Effector memory CD8-positive, alpha-beta T cell (primary cell): ENCODE results near the gene FGF14.
"Not testable (repeated sequence)": the region's sequence is repeated elsewhere in the genome, so short reads cannot be mapped to it uniquely, and the experiment has no call there.

Experiments used
- ATAC-seq: fragments of 150-1000 bp; cut with Tn5 transposase; replicated peaks from 2 replicates; pipeline ENCODE4 v1.10.0; 2021; ENCODE audit warnings: mild to moderate bottlenecking, moderate library complexity
- DNase-seq, 3 experiments: peaks; one replicate each; pipeline ENCODE4 v3.0.0; 2021
- H3K27ac Mint-ChIP-seq, 2 donors: one replicate each; pipeline ENCODE4 v1.8.0; 2022; ENCODE audit warnings: mild to moderate bottlenecking in 2 of 2, mixed read lengths in 2 of 2, moderate library complexity in 2 of 2
- H3K27me3 Mint-ChIP-seq, 2 donors: one replicate each; pipeline ENCODE4 v1.8.0; 2022; ENCODE audit warnings: mixed read lengths in 2 of 2
- H3K36me3 Mint-ChIP-seq: one replicate; pipeline ENCODE4 v1.8.0; 2022; ENCODE audit warnings: mild to moderate bottlenecking, moderate library complexity, mixed read lengths; ENCODE audit not compliant: insufficient read depth
- H3K4me1 Mint-ChIP-seq, 2 donors: one replicate each; pipeline ENCODE4 v1.8.0; 2022; ENCODE audit warnings: low read depth in 2 of 2, mixed read lengths in 2 of 2
- H3K4me3 Mint-ChIP-seq, 2 donors: one replicate each; pipeline ENCODE4 v1.8.0; 2022; ENCODE audit warnings: mild to moderate bottlenecking in 2 of 2, mixed read lengths in 2 of 2, moderate library complexity in 2 of 2
- H3K9me3 Mint-ChIP-seq, 2 donors: one replicate each; pipeline ENCODE4 v1.8.0; 2022; ENCODE audit warnings: mixed read lengths in 2 of 2

FGF14 gene

DNA sequence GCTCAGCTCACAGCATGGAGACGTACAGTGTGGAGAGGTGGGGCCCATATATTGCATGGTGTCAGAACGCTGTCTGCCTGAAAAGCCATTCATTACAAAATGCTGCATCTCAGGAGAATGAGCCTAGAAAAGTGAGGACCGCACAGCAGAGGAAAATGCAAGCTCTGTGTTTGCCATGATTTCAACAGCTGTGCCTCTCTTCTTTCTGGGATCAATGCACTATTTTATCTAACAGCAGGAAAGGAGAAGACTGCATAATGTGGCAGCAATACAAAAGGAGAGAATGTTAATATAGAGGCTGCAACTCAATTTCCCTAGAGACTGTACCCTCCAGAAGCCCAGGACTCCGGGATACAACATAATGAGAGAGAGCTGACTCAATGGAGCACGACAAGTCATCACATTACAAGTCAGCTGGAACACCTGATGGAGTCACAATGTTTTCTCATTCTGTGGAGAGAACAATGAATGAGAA is 368.0 kb downstream of the FGF14 start:
- Mint-ChIP-seq H3K27me3 (no peaks in the 10 kb centered on the region), H3K27ac (no peak overlapping the region), H3K36me3 (no peaks in the 10 kb centered on the region), H3K9me3 (peaks cover 0 to 4% of the 10 kb centered on the region in 2 donors), H3K4me1 (no peaks in the 10 kb centered on the region), H3K4me3 (no peak overlapping the region)
- no peak for DNase-seq
- ATAC-seq: no peak

DNA sequence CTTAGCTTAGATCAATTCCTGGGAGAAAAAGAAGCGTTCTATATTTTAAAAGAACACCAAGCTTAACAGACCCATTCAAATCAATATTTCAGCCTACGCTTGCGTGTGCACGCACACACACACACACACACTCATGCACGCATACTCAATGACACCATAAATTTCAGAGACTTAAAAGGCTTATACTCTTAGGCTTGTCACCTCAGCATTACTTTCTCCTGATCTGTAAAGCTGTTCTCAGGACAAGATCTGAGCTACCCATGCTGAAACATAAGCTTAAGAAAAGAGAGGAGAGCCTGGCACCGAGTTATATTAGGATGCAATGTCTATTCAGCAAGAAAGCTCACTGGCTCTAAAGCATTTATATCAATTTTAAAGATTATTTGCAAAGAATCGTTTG is 368.5 kb downstream of the FGF14 start:
- H3K36me3 Mint-ChIP-seq: no peaks in the 10 kb centered on the region
- ATAC-seq: no peak

DNA sequence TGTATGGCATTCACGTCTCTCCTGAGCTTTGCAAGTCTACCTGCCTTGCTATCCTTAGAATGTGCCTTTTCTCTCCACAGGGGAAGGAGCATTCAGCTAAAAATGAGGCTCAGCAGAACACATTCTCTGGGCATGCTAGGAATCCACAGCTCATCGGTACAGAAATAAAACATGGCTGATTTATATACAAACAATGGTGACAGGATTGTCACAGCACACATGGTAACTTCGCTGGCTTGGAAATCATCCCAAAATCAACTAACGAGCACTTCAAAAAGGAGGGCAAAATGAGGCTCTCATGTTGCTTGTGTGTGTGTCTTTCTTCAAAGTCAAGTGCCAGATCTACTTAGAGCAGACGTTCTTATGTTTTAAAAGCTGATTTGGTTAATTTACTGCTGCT is 373.0 kb downstream of the FGF14 start:
- no peaks in the 10 kb centered on the region for H3K36me3 Mint-ChIP-seq
- no peak for DNase-seq
- H3K4me1 Mint-ChIP-seq: no peaks in the 10 kb centered on the region
- ATAC-seq: no peak
- no peaks in the 10 kb centered on the region for H3K27me3 Mint-ChIP-seq
- H3K9me3 Mint-ChIP-seq: peaks cover 0 to 4% of the 10 kb centered on the region in 2 donors
- no peak overlapping the region for H3K4me3 Mint-ChIP-seq
- no peak overlapping the region for H3K27ac Mint-ChIP-seq

More for the DNA sequence above, 368.5 kb downstream of the FGF14 start:
- Mint-ChIP-seq H3K9me3 (peaks cover 0 to 4% of the 10 kb centered on the region in 2 donors), H3K27ac (no peak overlapping the region), H3K4me1 (no peaks in the 10 kb centered on the region), H3K4me3 (no peak overlapping the region), H3K27me3 (no peaks in the 10 kb centered on the region)
- no peak for DNase-seq

DNA sequence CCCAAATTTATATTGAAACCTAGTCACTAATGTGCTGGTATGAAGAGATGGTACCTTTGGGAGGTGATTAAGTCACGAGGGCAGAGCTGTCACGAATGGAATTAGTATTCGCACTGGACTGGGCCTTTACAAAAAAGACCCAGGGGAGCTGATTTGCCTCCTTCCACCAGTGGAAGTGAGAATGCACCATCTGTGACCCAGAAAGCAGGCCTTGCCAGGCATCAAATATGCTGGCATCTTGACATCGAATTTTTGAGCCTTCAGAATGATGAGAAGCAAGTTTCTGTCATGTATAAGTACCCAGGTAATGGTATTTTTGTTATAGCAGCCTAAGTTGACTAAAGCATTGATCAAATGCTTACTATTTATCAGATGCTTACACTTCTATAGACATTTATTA is 373.6 kb downstream of the FGF14 start:
- no peaks in the 10 kb centered on the region for H3K4me1 Mint-ChIP-seq
- no peaks in the 10 kb centered on the region for H3K36me3 Mint-ChIP-seq
- no peak for DNase-seq
- H3K27me3 Mint-ChIP-seq: no peaks in the 10 kb centered on the region
- no peak overlapping the region for H3K4me3 Mint-ChIP-seq
- H3K27ac Mint-ChIP-seq: no peak overlapping the region
- no peak for ATAC-seq
- H3K9me3 Mint-ChIP-seq: peaks cover 0 to 4% of the 10 kb centered on the region in 2 donors

DNA sequence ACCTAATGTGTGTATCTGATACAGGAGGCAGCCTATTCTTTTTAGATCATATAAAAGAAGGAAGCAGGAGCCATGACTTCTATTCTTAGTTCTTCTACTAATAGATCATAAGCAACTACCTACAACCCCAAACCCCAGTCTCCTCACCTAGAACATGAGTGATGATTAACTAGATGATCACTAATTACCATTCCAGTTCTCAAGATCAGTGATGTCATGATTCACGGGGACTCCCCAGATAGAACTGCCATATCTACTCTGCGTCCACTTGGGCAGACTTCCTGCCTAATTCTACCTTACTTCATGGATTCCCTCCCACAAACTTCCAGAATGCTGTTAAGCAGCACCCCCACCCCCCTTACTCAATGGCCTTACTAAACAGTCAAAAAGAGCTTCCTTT is 380.1 kb downstream of the FGF14 start:
- no peak for DNase-seq
- Mint-ChIP-seq H3K27me3 (no peaks in the 10 kb centered on the region), H3K9me3 (peaks cover 14 to 28% of the 10 kb centered on the region in 2 donors)

DNA sequence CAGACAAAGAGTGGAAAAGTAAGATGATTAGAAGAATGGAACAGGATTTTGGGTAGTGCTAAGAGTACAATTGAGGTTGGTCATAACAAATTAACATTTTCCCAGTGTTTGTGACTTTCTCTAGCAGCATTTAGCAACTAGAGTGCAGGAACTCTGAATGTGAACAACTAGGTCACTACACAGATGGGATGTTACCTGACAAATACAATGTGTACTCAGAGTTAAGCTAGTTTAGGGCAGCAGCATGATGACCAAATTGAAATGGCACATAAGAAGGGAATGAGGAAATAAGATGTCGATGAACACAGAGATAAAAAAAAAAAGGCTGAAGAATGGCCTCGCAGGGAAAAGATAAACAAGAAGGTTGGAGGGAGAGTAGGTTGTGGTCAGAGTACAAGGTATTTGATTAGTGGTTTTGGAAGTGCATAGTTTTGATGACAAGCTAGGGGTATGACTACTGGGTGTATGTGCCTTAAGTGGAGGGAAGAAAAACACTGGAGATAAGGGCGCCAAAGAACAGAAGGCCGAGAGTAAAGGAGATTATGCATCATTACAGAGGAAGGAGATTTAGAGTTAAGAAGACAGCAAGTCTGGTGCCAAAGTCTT is 381.1 kb downstream of the FGF14 start:
- no peaks in the 10 kb centered on the region for H3K36me3 Mint-ChIP-seq
- H3K27ac Mint-ChIP-seq: no peak overlapping the region
- H3K4me1 Mint-ChIP-seq: no peaks in the 10 kb centered on the region
- DNase-seq: no peak
- ATAC-seq: no peak
- no peak overlapping the region for H3K4me3 Mint-ChIP-seq
- H3K27me3 Mint-ChIP-seq: no peaks in the 10 kb centered on the region
- H3K9me3 Mint-ChIP-seq: peaks cover 14 to 28% of the 10 kb centered on the region in 2 donors

More for the DNA sequence above, 380.1 kb downstream of the FGF14 start:
- no peak for ATAC-seq
- H3K36me3 Mint-ChIP-seq: no peaks in the 10 kb centered on the region
- no peak overlapping the region for H3K4me3 Mint-ChIP-seq
- no peak overlapping the region for H3K27ac Mint-ChIP-seq
- H3K4me1 Mint-ChIP-seq: no peaks in the 10 kb centered on the region

DNA sequence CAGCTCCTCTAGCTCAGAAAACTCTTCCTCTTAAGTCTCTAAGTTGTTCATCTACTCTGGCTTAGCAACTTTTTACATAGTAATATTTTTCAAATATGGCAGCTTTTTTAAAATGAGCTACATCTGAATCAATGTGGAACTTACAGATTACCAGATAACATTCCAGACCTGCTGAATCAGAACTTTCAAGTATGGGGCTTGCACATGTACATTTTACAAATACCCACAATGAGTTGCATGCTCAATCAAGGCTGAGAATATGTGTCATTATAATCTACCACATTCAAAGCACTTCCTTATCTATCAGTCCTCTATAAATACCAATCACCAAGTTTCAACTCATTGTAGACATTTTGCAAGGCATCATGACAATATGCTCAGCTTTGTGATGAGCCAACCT is 383.1 kb downstream of the FGF14 start:
- no peak overlapping the region for H3K27ac Mint-ChIP-seq
- no peak for DNase-seq
- H3K9me3 Mint-ChIP-seq: peaks cover 13 to 28% of the 10 kb centered on the region in 2 donors
- H3K4me3 Mint-ChIP-seq: no peak overlapping the region
- H3K4me1 Mint-ChIP-seq: no peaks in the 10 kb centered on the region
- H3K27me3 Mint-ChIP-seq: no peaks in the 10 kb centered on the region
- no peaks in the 10 kb centered on the region for H3K36me3 Mint-ChIP-seq
- no peak for ATAC-seq

DNA sequence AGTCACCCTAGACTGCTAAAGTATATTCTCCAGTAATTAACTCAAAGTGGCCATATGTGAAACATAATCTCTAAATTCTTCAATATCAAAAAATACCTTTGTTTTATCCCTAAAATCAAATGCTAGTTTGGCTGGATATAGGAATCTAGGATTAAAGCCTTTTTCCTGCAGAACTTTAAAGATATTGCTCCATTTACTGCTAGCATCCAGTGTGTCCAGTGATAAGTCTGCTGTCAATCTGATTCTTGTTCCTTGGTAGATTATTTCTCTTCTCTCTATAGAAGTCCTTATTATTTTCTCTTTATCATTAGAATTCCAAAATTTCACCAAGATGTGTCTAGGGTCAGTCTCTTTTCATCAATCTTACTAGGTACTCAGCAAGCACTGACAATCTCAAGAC is 384.6 kb downstream of the FGF14 start:
- Mint-ChIP-seq H3K4me1 (no peaks in the 10 kb centered on the region), H3K27me3 (no peaks in the 10 kb centered on the region), H3K27ac (no peak overlapping the region), H3K36me3 (no peaks in the 10 kb centered on the region), H3K9me3 (peaks cover 13 to 28% of the 10 kb centered on the region in 2 donors), H3K4me3 (no peak overlapping the region)
- DNase-seq (no peak), ATAC-seq (no peak)

DNA sequence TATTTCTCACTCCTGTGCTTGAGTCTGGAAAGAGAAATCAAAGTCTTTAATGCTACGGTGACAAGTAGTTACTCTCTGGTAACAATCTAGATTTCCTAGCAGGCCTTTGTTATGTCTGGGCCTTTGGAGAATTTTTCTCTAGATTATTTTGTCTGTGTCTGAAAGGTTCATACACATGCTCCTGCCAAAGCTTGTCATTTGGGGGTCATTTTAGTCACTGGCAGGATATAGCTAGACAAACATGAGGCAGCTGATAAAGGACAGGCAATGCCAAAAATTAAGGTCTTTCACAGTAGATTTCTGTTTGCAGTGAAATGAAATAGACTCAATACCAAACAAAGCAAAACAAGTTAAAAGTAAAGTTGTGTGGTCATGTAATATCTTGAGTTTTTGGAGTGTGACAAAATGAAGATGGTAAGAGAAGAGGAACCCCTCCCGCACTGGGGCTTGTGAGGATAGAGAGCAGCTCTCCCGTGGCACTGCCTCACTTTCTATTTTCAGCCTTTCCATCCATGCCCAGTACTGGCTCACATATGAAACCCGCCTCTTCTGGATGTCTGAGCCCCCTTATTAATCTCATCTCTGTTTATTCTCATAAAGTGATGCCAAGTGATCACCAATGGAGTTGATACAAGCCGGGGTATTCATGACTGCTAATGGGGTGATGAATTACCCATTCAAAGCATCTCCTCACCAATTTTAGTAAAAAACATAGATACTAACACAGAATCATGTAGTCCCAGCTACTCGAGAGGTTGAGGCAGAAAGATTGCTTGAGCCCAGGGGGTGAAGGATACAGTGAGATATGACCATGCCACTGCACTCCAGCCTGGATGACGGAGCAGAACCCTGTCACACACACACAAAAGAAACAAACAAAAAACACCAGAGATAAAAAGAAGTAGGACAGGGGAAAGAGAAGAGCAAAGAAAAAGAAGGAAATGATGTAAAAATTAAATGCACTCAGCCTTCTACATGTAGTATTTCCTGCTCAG is 389.3 kb downstream of the FGF14 start:
- DNase-seq (no peak), ATAC-seq (no peak)
- no peaks in the 10 kb centered on the region for H3K36me3 Mint-ChIP-seq
- H3K27me3 Mint-ChIP-seq: no peaks in the 10 kb centered on the region
- H3K4me1 Mint-ChIP-seq: no peaks in the 10 kb centered on the region
- H3K27ac Mint-ChIP-seq: no peak overlapping the region
- peaks cover 0 to 3% of the 10 kb centered on the region in 2 donors for H3K9me3 Mint-ChIP-seq
- H3K4me3 Mint-ChIP-seq: no peak overlapping the region

DNA sequence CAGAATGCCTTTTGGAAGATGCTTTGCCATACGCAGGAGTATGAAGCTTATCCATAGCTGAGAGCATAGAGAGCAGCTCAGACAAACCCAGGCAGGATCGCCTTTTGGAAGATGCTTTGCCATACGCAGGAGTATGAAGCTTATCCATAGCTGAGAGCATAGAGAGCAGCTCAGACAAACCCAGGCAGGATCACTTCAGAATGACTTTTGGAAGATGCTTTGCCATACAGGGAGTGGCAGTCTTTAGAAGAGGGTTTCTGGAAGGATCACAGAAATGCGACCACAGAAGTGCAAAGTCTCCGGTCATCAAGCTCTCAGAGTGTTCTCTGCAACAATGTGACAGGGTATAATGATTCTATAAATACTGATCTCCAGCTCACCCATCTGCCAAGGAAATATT is 390.4 kb downstream of the FGF14 start:
- H3K27ac Mint-ChIP-seq, H3K36me3 Mint-ChIP-seq, H3K27me3 Mint-ChIP-seq, ATAC-seq, H3K4me3 Mint-ChIP-seq, H3K9me3 Mint-ChIP-seq, H3K4me1 Mint-ChIP-seq, DNase-seq: not testable (repeated sequence)

DNA sequence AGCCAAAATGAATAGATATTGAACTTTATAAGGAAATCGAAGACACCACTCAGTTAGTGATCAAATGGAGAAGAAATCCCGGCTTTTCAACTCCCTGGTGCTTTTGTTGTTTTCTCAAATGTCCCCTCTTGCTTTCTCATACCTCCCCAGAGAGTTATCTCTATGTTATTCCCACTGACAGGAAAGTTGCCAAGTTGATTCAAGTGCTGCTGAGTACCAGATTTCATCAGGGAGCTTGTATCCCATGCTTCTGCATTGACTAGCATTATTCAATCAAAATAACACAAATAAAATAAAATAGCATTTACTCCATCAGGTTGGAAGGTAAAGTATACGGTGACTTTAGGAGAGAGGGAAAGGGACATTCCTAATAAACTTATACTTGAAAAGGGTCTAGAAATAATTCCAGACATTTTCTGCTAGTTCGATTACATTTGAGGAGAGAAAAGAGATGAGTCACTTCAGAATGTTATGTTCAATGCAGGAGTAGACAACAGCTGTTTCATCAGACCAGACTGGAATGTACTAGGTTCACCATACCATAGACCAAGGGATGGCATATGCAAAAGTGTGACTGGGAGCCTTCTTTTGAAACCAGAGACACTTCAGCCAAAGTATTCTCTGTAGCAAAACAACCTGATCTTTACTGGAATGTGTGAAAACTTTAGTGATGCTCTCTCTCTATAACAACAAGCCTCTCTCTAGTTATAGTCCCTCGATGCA is 397.8 kb downstream of the FGF14 start:
- ATAC-seq (no peak), DNase-seq (no peak)
- Mint-ChIP-seq H3K4me1 (no peaks in the 10 kb centered on the region), H3K9me3 (no peaks in the 10 kb centered on the region), H3K36me3 (no peaks in the 10 kb centered on the region), H3K27me3 (no peaks in the 10 kb centered on the region), H3K4me3 (no peak overlapping the region), H3K27ac (no peak overlapping the region)

DNA sequence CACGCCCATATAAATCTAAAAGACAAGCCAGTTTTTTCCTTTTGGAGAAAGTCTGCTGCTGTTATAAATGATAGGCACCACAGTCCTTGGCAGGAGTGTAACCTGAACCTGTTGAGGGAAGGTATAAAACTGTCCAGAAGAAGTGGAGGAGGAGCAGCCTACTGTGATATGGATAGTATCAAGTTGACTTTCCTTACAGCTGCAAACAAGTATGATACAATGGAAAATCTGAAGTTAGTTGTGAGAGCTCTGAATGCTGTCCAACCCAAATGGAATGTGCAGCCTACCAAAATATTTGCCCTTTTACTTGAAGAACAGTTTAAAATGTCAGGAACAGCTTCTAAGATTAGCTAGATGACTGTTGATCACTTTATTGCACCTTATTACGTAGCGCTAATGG is 399.6 kb downstream of the FGF14 start:
- no peaks in the 10 kb centered on the region for H3K36me3 Mint-ChIP-seq
- no peak overlapping the region for H3K4me3 Mint-ChIP-seq
- H3K27me3 Mint-ChIP-seq: no peaks in the 10 kb centered on the region
- no peak overlapping the region for H3K27ac Mint-ChIP-seq
- no peak for ATAC-seq
- H3K9me3 Mint-ChIP-seq: no peaks in the 10 kb centered on the region
- no peaks in the 10 kb centered on the region for H3K4me1 Mint-ChIP-seq
- DNase-seq: no peak

DNA sequence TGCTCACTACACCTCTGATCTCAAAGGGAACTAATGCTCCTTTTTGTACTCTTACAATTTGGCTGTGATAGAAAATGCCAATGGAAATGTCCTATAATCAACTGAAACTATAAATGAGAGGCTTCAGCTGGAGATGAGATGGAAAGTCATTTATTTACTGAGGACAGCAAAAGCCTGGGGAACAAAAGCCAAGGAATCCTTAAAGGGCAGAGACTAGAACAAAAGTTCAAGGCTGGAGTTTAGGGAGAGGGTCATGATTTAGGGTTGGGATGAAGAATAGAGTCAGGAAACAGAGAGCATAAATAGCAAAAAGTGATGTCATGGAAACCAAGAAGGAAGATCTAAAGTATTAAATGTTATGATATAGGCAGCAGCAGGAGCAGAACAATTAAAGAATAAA is 401.1 kb downstream of the FGF14 start:
- Mint-ChIP-seq H3K27me3 (no peaks in the 10 kb centered on the region), H3K27ac (no peak overlapping the region)

More for the DNA sequence above, 401.1 kb downstream of the FGF14 start:
- no peaks in the 10 kb centered on the region for H3K4me1 Mint-ChIP-seq
- H3K9me3 Mint-ChIP-seq: peaks cover 0 to 3% of the 10 kb centered on the region in 2 donors
- ATAC-seq (no peak), DNase-seq (no peak)
- no peaks in the 10 kb centered on the region for H3K36me3 Mint-ChIP-seq
- no peak overlapping the region for H3K4me3 Mint-ChIP-seq
